Measurements from ENCODE around the gene NEK1.

The NEK1 gene

DNA sequence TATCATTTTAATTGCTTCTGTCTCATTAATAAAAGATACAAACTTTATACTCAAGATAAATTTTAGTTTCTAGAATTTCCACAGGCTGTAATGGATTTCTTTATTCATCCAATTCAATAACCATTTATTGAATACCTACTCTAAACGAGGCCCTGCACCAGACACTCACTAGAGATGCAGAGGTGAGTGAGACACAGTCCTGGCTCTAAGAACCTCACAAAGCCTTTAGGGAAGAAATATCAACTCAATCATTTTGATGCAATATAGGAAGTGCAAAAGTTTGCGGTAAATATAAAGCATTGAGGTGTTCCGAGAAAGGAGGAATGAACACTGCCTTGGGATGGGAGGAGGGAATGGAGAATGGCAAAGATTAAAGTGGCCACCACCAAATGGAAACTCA is 260.0 kb downstream of the NEK1 start:
- Histone ChIP-seq H3K36me3 (ENCODE audit: insufficient read depth, low read length) (no peaks in the 10 kb centered on the region), H3K9me3 (ENCODE audit: insufficient read depth, low read depth, low read length) (no peaks in the 10 kb centered on the region), H2AFZ (ENCODE audit: low read length) (no peak overlapping the region), H3K27me3 (ENCODE audit: insufficient read depth, low read length, poor library complexity, severe bottlenecking) (no peaks in the 10 kb centered on the region), H3K79me2 (ENCODE audit: insufficient read depth, low read length) (no peaks in the 10 kb centered on the region), H3K9me2 (replicated peaks; ENCODE audit: low read depth, low read length) (no peaks in the 10 kb centered on the region), H3F3A (ENCODE audit: low read depth) (no peaks in the 10 kb centered on the region), H4K20me1 (ENCODE audit: insufficient read depth, low read length, poor library complexity, severe bottlenecking) (no peaks in the 10 kb centered on the region), H3K4me1 (ENCODE audit: insufficient read depth, low read length, poor library complexity, severe bottlenecking) (no peaks in the 10 kb centered on the region), H3K4me2 (ENCODE audit: low read depth, low read length, poor library complexity, severe bottlenecking) (no peak overlapping the region), H3K9ac (ENCODE audit: low read depth, low read length, poor library complexity, severe bottlenecking) (no peak overlapping the region), H3K4me3 (ENCODE audit: low read length, poor library complexity, severe bottlenecking) (no peak overlapping the region)
- TF ChIP-seq, protein P1, sequence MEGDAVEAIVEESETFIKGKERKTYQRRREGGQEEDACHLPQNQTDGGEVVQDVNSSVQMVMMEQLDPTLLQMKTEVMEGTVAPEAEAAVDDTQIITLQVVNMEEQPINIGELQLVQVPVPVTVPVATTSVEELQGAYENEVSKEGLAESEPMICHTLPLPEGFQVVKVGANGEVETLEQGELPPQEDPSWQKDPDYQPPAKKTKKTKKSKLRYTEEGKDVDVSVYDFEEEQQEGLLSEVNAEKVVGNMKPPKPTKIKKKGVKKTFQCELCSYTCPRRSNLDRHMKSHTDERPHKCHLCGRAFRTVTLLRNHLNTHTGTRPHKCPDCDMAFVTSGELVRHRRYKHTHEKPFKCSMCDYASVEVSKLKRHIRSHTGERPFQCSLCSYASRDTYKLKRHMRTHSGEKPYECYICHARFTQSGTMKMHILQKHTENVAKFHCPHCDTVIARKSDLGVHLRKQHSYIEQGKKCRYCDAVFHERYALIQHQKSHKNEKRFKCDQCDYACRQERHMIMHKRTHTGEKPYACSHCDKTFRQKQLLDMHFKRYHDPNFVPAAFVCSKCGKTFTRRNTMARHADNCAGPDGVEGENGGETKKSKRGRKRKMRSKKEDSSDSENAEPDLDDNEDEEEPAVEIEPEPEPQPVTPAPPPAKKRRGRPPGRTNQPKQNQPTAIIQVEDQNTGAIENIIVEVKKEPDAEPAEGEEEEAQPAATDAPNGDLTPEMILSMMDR (conservative IDR thresholded peaks at IDR 0.05; ENCODE audit: low read length) = no peak
- TF ChIP-seq EZH2phosphoT487 (IDR thresholded peaks at IDR 0.05; ENCODE audit: borderline replicate concordance) = no peak

DNA sequence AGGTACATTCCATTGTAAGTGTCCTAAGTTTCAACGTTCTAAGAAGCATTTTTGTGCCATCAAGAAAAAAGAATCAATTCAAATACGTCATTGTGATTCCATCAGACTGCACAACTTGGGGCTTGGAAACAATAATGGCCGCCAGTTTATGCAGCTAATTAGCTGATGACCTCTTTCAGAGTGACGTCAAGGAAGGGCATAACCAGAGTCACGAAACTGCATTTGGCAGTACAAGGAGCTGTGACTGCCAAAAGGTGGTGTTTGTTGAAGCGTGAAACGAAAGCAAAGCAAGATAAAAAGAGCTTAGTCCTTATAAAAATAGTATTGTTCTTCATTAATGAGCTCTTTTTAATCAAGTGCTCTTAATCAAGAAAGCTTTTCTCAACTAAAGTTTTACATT is 260.5 kb downstream of the NEK1 start:
- H3K79me2 ChIP-seq (ENCODE audit: insufficient read depth, low read length) = no peaks in the 10 kb centered on the region
- no peaks in the 10 kb centered on the region for H3K9me3 ChIP-seq (ENCODE audit: insufficient read depth, low read depth, low read length)
- no peaks in the 10 kb centered on the region for H3K27me3 ChIP-seq (ENCODE audit: insufficient read depth, low read length, poor library complexity, severe bottlenecking)
- no peaks in the 10 kb centered on the region for H3K36me3 ChIP-seq (ENCODE audit: insufficient read depth, low read length)
- H3K4me2 ChIP-seq (ENCODE audit: low read depth, low read length, poor library complexity, severe bottlenecking) = no peak overlapping the region
- no peaks in the 10 kb centered on the region for H3F3A ChIP-seq (ENCODE audit: low read depth)
- H3K9ac ChIP-seq (ENCODE audit: low read depth, low read length, poor library complexity, severe bottlenecking) = no peak overlapping the region
- no peak overlapping the region for H2AFZ ChIP-seq (ENCODE audit: low read length)
- TF ChIP-seq, protein P1 (conservative IDR thresholded peaks at IDR 0.05; ENCODE audit: low read length) = no peak
- no peak for TF ChIP-seq EZH2phosphoT487 (IDR thresholded peaks at IDR 0.05; ENCODE audit: borderline replicate concordance)
- H4K20me1 ChIP-seq (ENCODE audit: insufficient read depth, low read length, poor library complexity, severe bottlenecking) = no peaks in the 10 kb centered on the region
- no peaks in the 10 kb centered on the region for H3K4me1 ChIP-seq (ENCODE audit: insufficient read depth, low read length, poor library complexity, severe bottlenecking)
- H3K4me3 ChIP-seq (ENCODE audit: low read length, poor library complexity, severe bottlenecking) = no peak overlapping the region
- no peaks in the 10 kb centered on the region for H3K9me2 ChIP-seq (replicated peaks; ENCODE audit: low read depth, low read length)

DNA sequence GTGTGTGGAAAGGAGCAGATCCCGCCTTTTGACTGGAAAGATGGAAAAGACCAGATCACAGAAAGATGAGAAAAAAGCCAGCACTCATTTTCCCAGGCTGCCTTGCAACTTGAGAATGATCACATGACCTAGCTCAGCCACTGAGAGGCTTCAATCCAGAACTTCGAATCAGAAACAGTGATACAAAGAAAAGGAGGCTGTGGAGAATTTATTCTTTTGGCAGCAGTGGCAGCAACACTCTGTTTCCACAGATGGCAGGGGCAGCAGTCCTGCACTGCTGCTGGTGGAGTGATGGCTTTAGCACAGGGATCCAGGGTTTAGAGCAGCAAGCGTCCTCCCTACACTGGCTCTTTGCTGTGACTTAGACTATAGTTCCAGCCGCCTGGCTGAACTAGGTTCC is 263.8 kb downstream of the NEK1 start:
- H3F3A ChIP-seq (ENCODE audit: low read depth) = no peaks in the 10 kb centered on the region
- no peak overlapping the region for H3K4me3 ChIP-seq (ENCODE audit: low read length, poor library complexity, severe bottlenecking)
- no peaks in the 10 kb centered on the region for H4K20me1 ChIP-seq (ENCODE audit: insufficient read depth, low read length, poor library complexity, severe bottlenecking)
- no peaks in the 10 kb centered on the region for H3K36me3 ChIP-seq (ENCODE audit: insufficient read depth, low read length)
- H3K4me2 ChIP-seq (ENCODE audit: low read depth, low read length, poor library complexity, severe bottlenecking) = no peak overlapping the region
- TF ChIP-seq, protein P1 (conservative IDR thresholded peaks at IDR 0.05; ENCODE audit: low read length) = no peak
- no peak for TF ChIP-seq EZH2phosphoT487 (IDR thresholded peaks at IDR 0.05; ENCODE audit: borderline replicate concordance)
- no peaks in the 10 kb centered on the region for H3K27me3 ChIP-seq (ENCODE audit: insufficient read depth, low read length, poor library complexity, severe bottlenecking)
- H3K9me2 ChIP-seq (replicated peaks; ENCODE audit: low read depth, low read length) = no peaks in the 10 kb centered on the region
- H3K4me1 ChIP-seq (ENCODE audit: insufficient read depth, low read length, poor library complexity, severe bottlenecking) = no peaks in the 10 kb centered on the region
- H3K79me2 ChIP-seq (ENCODE audit: insufficient read depth, low read length) = no peaks in the 10 kb centered on the region
- no peak overlapping the region for H3K9ac ChIP-seq (ENCODE audit: low read depth, low read length, poor library complexity, severe bottlenecking)
- no peak overlapping the region; the same call in 1 of the 2 replicates for H2AFZ ChIP-seq (ENCODE audit: low read length)
- H3K9me3 ChIP-seq (ENCODE audit: insufficient read depth, low read depth, low read length) = no peaks in the 10 kb centered on the region

All from Loucy (cell line).